GM12874 (cell line): ENCODE measurements around the gene MED20.

Experiments used
- CTCF ChIP-seq: IDR thresholded peaks from 2 replicates; pipeline ENCODE4 v1.5.1; 2011; ENCODE audit warnings: low read depth, mild to moderate bottlenecking, control low read depth, low read length, moderate library complexity; ENCODE audit not compliant: insufficient read depth

The MED20 gene

GRCh38 chr6:41917528-41917927 lies 3.4 kb downstream of the MED20 start:
- TF ChIP-seq CTCF: no peak

GRCh38 chr6:41914869-41915530 lies 5.9 kb downstream of the MED20 start:
- no peak for TF ChIP-seq CTCF

- no peak for TF ChIP-seq CTCF
Observed at GRCh38 chr6:41914343-41914742, 6.6 kb downstream of the MED20 start.

- no peak for TF ChIP-seq CTCF
Observed at GRCh38 chr6:41909727-41910126, 11.2 kb downstream of the MED20 start.

- TF ChIP-seq CTCF: peak; percentile 45; the same call in 1 of the 2 replicates
Observed at GRCh38 chr6:41901882-41902519, 18.9 kb downstream of the MED20 start.

- TF ChIP-seq CTCF: no peak
Observed at GRCh38 chr6:41900861-41901260, 20.1 kb downstream of the MED20 start.

GRCh38 chr6:41896281-41896680 lies 24.7 kb downstream of the MED20 start:
- no peak for TF ChIP-seq CTCF
